ENCODE data around the gene AMN. TPM values are rescaled to one million over a fixed set of nuclear protein-coding genes. Genes with fewer than 3 reads are reported as not detected.
"Not testable (repeated sequence)": the region's sequence is repeated elsewhere in the genome, so short reads cannot be mapped to it uniquely, and the experiment has no call there.

AMN gene
- total and polyA plus RNA-seq, 4 donors, result 2.1 to 51.2 (median 8.6) TPM

DNA sequence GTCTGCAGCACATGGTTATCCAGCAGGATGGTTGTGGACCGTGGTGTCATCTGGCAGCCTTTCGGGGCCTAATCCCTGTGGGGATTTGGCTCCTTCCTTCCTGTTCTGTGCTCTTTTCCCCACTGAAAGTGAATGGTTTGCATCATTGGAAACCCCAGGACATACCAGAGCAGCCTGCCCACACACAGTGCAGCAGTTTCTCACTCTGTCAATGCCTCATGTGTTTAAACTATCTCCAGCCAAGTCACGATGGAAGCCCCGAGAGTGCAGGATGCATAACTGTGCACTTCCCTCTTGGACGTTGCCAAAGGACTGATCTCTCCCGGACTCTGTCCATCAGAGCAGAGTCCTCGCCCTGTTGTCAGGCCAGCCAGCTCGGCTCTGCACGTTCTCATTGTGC is 29.0 kb upstream of the AMN start:
- Histone ChIP-seq H3K36me3 (ENCODE audit: control insufficient read depth in 4 of 4, insufficient read depth in 3 of 4, low read depth in 1 of 4, low read length in 3 of 4) (peaks cover 0 to 18% (median 3%) of the 10 kb centered on the region in 4 donors), H3K27ac (ENCODE audit: low read depth in 1 of 2, low read length in 2 of 2) (peak overlapping the region; percentile 16 to 63), H3K9me3 (ENCODE audit: control insufficient read depth in 4 of 4, low read length in 3 of 4) (no peaks in the 10 kb centered on the region), H3K4me3 (ENCODE audit: low read depth in 1 of 3, low read length in 3 of 3) (no peak overlapping the region), H3K27me3 (ENCODE audit: control insufficient read depth in 4 of 4, insufficient read depth in 4 of 4, low read length in 3 of 4) (no peaks in the 10 kb centered on the region), H3K4me1 (ENCODE audit: control insufficient read depth in 4 of 4, insufficient read depth in 4 of 4, low read length in 3 of 4) (peaks cover 0 to 12% (median 5%) of the 10 kb centered on the region in 4 donors), H3K9ac (ENCODE audit: low read depth in 1 of 2, low read length in 2 of 2) (no peak overlapping the region)
- WGBS, result 35% methylated on average over 9 of the region's 9 CpGs
- DNase-seq (ENCODE audit: low spot score), result no peak
- TF ChIP-seq, protein P1, sequence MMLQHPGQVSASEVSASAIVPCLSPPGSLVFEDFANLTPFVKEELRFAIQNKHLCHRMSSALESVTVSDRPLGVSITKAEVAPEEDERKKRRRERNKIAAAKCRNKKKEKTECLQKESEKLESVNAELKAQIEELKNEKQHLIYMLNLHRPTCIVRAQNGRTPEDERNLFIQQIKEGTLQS (IDR thresholded peaks at IDR 0.05), result peak; percentile 45
- TF ChIP-seq FOXA1 (IDR thresholded peaks at IDR 0.05) (peak; percentile 14), NR2F2 (IDR thresholded peaks at IDR 0.05) (peak; percentile 74), HNF4A (conservative IDR thresholded peaks at IDR 0.05) (peak; percentile 100), HNF4G (IDR thresholded peaks at IDR 0.05) (peak; percentile 99), RXRA (IDR thresholded peaks at IDR 0.05) (peak; percentile 92 to 98), TAF1 (conservative IDR thresholded peaks at IDR 0.05) (no peak), SP1 (IDR thresholded peaks at IDR 0.05) (peak; percentile 92), YY1 (IDR thresholded peaks at IDR 0.05) (peak; percentile 83), RAD21 (IDR thresholded peaks at IDR 0.05) (peak; percentile 58 to 75), EGR1 (IDR thresholded peaks at IDR 0.05; ENCODE audit: low read depth in 2 of 2) (peak in 1 of 2 donors; percentile 87), JUND (IDR thresholded peaks at IDR 0.05) (peak; percentile 51 to 84), GABPA (IDR thresholded peaks at IDR 0.05 in 1 of 2, conservative IDR thresholded peaks at IDR 0.05 in 1 of 2) (peak in 1 of 2 donors; percentile 58), FOXA2 (IDR thresholded peaks at IDR 0.05) (peak; percentile 84)
- TF ChIP-seq, protein P2, sequence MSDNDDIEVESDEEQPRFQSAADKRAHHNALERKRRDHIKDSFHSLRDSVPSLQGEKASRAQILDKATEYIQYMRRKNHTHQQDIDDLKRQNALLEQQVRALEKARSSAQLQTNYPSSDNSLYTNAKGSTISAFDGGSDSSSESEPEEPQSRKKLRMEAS (IDR thresholded peaks at IDR 0.05), result peak; percentile 98
- TF ChIP-seq, protein P3, sequence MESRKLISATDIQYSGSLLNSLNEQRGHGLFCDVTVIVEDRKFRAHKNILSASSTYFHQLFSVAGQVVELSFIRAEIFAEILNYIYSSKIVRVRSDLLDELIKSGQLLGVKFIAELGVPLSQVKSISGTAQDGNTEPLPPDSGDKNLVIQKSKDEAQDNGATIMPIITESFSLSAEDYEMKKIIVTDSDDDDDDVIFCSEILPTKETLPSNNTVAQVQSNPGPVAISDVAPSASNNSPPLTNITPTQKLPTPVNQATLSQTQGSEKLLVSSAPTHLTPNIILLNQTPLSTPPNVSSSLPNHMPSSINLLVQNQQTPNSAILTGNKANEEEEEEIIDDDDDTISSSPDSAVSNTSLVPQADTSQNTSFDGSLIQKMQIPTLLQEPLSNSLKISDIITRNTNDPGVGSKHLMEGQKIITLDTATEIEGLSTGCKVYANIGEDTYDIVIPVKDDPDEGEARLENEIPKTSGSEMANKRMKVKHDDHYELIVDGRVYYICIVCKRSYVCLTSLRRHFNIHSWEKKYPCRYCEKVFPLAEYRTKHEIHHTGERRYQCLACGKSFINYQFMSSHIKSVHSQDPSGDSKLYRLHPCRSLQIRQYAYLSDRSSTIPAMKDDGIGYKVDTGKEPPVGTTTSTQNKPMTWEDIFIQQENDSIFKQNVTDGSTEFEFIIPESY (IDR thresholded peaks at IDR 0.05), result peak; percentile 94
- TF ChIP-seq, protein P4, sequence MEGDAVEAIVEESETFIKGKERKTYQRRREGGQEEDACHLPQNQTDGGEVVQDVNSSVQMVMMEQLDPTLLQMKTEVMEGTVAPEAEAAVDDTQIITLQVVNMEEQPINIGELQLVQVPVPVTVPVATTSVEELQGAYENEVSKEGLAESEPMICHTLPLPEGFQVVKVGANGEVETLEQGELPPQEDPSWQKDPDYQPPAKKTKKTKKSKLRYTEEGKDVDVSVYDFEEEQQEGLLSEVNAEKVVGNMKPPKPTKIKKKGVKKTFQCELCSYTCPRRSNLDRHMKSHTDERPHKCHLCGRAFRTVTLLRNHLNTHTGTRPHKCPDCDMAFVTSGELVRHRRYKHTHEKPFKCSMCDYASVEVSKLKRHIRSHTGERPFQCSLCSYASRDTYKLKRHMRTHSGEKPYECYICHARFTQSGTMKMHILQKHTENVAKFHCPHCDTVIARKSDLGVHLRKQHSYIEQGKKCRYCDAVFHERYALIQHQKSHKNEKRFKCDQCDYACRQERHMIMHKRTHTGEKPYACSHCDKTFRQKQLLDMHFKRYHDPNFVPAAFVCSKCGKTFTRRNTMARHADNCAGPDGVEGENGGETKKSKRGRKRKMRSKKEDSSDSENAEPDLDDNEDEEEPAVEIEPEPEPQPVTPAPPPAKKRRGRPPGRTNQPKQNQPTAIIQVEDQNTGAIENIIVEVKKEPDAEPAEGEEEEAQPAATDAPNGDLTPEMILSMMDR (IDR thresholded peaks at IDR 0.05; ENCODE audit: low read depth, low read length, missing input control), result no peak
- TF ChIP-seq, protein P5, sequence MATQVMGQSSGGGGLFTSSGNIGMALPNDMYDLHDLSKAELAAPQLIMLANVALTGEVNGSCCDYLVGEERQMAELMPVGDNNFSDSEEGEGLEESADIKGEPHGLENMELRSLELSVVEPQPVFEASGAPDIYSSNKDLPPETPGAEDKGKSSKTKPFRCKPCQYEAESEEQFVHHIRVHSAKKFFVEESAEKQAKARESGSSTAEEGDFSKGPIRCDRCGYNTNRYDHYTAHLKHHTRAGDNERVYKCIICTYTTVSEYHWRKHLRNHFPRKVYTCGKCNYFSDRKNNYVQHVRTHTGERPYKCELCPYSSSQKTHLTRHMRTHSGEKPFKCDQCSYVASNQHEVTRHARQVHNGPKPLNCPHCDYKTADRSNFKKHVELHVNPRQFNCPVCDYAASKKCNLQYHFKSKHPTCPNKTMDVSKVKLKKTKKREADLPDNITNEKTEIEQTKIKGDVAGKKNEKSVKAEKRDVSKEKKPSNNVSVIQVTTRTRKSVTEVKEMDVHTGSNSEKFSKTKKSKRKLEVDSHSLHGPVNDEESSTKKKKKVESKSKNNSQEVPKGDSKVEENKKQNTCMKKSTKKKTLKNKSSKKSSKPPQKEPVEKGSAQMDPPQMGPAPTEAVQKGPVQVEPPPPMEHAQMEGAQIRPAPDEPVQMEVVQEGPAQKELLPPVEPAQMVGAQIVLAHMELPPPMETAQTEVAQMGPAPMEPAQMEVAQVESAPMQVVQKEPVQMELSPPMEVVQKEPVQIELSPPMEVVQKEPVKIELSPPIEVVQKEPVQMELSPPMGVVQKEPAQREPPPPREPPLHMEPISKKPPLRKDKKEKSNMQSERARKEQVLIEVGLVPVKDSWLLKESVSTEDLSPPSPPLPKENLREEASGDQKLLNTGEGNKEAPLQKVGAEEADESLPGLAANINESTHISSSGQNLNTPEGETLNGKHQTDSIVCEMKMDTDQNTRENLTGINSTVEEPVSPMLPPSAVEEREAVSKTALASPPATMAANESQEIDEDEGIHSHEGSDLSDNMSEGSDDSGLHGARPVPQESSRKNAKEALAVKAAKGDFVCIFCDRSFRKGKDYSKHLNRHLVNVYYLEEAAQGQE (IDR thresholded peaks at IDR 0.05), result peak; percentile 79

DNA sequence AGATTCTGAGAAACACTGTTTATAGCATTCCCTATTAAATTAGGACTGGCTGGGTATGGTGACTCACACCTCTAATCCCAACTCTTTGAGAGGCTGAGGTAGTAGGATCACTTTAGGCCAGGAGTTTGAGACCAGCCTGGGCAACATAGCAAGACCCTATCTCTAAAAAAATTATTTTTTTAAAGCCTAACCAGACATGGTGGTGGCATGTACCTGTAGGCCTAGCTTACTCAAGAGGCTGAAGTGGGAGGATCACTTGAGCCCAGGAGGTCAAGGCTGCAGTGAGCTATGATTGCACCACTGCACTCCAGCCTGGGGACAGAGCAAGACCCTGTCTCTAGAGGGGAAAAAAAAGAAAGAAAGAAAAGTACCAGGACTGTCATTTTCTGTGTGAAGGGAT is 25.7 kb upstream of the AMN start:
- Histone ChIP-seq H3K36me3 (ENCODE audit: control insufficient read depth in 4 of 4, insufficient read depth in 3 of 4, low read depth in 1 of 4, low read length in 3 of 4) (peaks cover 0 to 16% (median 5%) of the 10 kb centered on the region in 4 donors), H3K4me1 (ENCODE audit: control insufficient read depth in 4 of 4, insufficient read depth in 4 of 4, low read length in 3 of 4) (peaks cover 0 to 10% (median 4%) of the 10 kb centered on the region in 4 donors)
- DNase-seq (ENCODE audit: low spot score), result not testable (repeated sequence)

More for the DNA sequence above, 25.7 kb upstream of the AMN start:
- H3K27ac ChIP-seq (ENCODE audit: low read depth in 1 of 2, low read length in 2 of 2); H3K27me3 ChIP-seq (ENCODE audit: control insufficient read depth in 4 of 4, insufficient read depth in 4 of 4, low read length in 3 of 4); H3K9ac ChIP-seq (ENCODE audit: low read depth in 1 of 2, low read length in 2 of 2); H3K4me3 ChIP-seq (ENCODE audit: low read depth in 1 of 3, low read length in 3 of 3); H3K9me3 ChIP-seq (ENCODE audit: control insufficient read depth in 4 of 4, low read length in 3 of 4): not testable (repeated sequence)

All from liver (tissue), 9 donors.